ENCODE results near the gene DENND1A. TPM values are rescaled to one million over a fixed set of nuclear protein-coding genes. Genes with fewer than 3 reads are reported as not detected.
"Not testable (repeated sequence)": the region's sequence is repeated elsewhere in the genome, so short reads cannot be mapped to it uniquely, and the experiment has no call there.

The DENND1A gene
- total and polyA plus RNA-seq, 2 experiments from 2014 or later, result 13.1 to 28.7 TPM

- no peak overlapping the region for H3K4me2 ChIP-seq
- no peak overlapping the region for H3K4me3 Mint-ChIP-seq
These were observed 113.0 kb downstream of the DENND1A start for GRCh38 chr9:123816817-123817472.

GRCh38 chr9:123815856-123816255, 114.1 kb downstream of the DENND1A start:
- peaks cover 21% of the 10 kb centered on the region for H3K4me1 Mint-ChIP-seq
- not testable (repeated sequence) for H3K27ac Mint-ChIP-seq; DNase-seq (ENCODE audit: low spot score); H2AFZ ChIP-seq; H3K4me1 ChIP-seq (ENCODE audit: insufficient read depth); H3K36me3 Mint-ChIP-seq (ENCODE audit: low read depth); H3K9me3 Mint-ChIP-seq; H3F3A ChIP-seq (replicated peaks; ENCODE audit: low read depth); H3K4me3 Mint-ChIP-seq; H4K20me1 ChIP-seq (replicated peaks; ENCODE audit: insufficient read depth); H3K4me3 ChIP-seq; H3K79me2 ChIP-seq (replicated peaks; ENCODE audit: insufficient read depth); ATAC-seq; H3K9me2 ChIP-seq (ENCODE audit: insufficient read depth); H3K27ac ChIP-seq (ENCODE audit: low read depth); H3K36me3 ChIP-seq (ENCODE audit: insufficient read depth); H3K4me2 ChIP-seq; H3K27me3 Mint-ChIP-seq (ENCODE audit: insufficient read depth, low read depth, poor library complexity); H3K27me3 ChIP-seq (ENCODE audit: insufficient read depth)

More at GRCh38 chr9:123816817-123817472, 113.0 kb downstream of the DENND1A start:
- Histone ChIP-seq H3K4me3 (no peak overlapping the region), H3K27ac (ENCODE audit: low read depth) (no peak overlapping the region), H3K4me1 (ENCODE audit: insufficient read depth) (peaks cover 8% of the 10 kb centered on the region; the same call in 1 of the 2 replicates), H2AFZ (no peak overlapping the region), H3K9me2 (ENCODE audit: insufficient read depth) (no peaks in the 10 kb centered on the region), H3K27me3 (ENCODE audit: insufficient read depth) (no peaks in the 10 kb centered on the region), H3K36me3 (ENCODE audit: insufficient read depth) (no peaks in the 10 kb centered on the region), H3F3A (replicated peaks; ENCODE audit: low read depth) (no peaks in the 10 kb centered on the region), H4K20me1 (replicated peaks; ENCODE audit: insufficient read depth) (no peaks in the 10 kb centered on the region; the same call in 1 of the 2 replicates), H3K79me2 (replicated peaks; ENCODE audit: insufficient read depth) (no peaks in the 10 kb centered on the region; the same call in 1 of the 2 replicates)
- peaks cover 21% of the 10 kb centered on the region for H3K4me1 Mint-ChIP-seq
- H3K27me3 Mint-ChIP-seq (ENCODE audit: insufficient read depth, low read depth, poor library complexity), result no peaks in the 10 kb centered on the region
- no peak overlapping the region for H3K27ac Mint-ChIP-seq
- DNase-seq (ENCODE audit: low spot score), result no peak
- no peak for TF ChIP-seq ZNF331 (CRISPR knock-in tag; IDR thresholded peaks at IDR 0.05; ENCODE audit: low read depth)
- TF ChIP-seq EZH2phosphoT487 (IDR thresholded peaks at IDR 0.05; ENCODE audit: unreplicated experiment), result no peak
- TF ChIP-seq CREB1 (CRISPR knock-in tag; IDR thresholded peaks at IDR 0.05; ENCODE audit: low read depth), result no peak
- no peak for TF ChIP-seq EZH2 (IDR thresholded peaks at IDR 0.05; ENCODE audit: low read depth, unreplicated experiment)
- TF ChIP-seq JUNB (IDR thresholded peaks at IDR 0.05; ENCODE audit: unreplicated experiment), result no peak
- no peak for TF ChIP-seq NANOG (IDR thresholded peaks at IDR 0.05; ENCODE audit: borderline replicate concordance)
- TF ChIP-seq STAT1 (IDR thresholded peaks at IDR 0.05; ENCODE audit: unreplicated experiment), result no peak
- no peak for TF ChIP-seq ETS1 (IDR thresholded peaks at IDR 0.05)
- no peak for TF ChIP-seq REST (IDR thresholded peaks at IDR 0.05; ENCODE audit: unreplicated experiment)
- no peak for TF ChIP-seq POLR2AphosphoS5 (IDR thresholded peaks at IDR 0.05; ENCODE audit: low read depth)
- H3K9me3 Mint-ChIP-seq, result no peaks in the 10 kb centered on the region
- no peak for ATAC-seq
- H3K36me3 Mint-ChIP-seq (ENCODE audit: low read depth), result no peaks in the 10 kb centered on the region
